ENCODE data around the gene ITM2B.
A peak's percentile ranks its signal among the peaks of the same experiment; 100 is the strongest.

Gene ITM2B

GRCh38 chr13:48233046-48233888 lies at the start of gene ITM2B:
ITM2B (plus strand) TSS chr13:48233206; CDS start chr13:48233361, 155 bp downstream.
- H3K4me3 ChIP-seq (replicated peaks; ENCODE audit: low read depth, low read length): peak within 1 kb of the TSS; percentile 90
- peak; percentile 67 for DNase-seq (ENCODE audit: extremely low read depth, insufficient read length)
- TF ChIP-seq CTCF (IDR thresholded peaks at IDR 0.05; ENCODE audit: insufficient read depth, low read length, poor library complexity, severe bottlenecking): peak; percentile 20
- no peaks in the 10 kb centered on the region; the same call in 1 of the 2 replicates for H3K36me3 ChIP-seq (ENCODE audit: control insufficient read depth, insufficient read depth, low read length)
- no peaks in the 10 kb centered on the region; the same call in none of the 2 replicates for H3K27me3 ChIP-seq (replicated peaks; ENCODE audit: control insufficient read depth, insufficient read depth, low read length)

GRCh38 chr13:48184260-48184659 lies 48.7 kb upstream of the ITM2B start:
- DNase-seq (ENCODE audit: extremely low read depth, insufficient read length): no peak

GRCh38 chr13:48185018-48185417 lies 48.0 kb upstream of the ITM2B start:
- TF ChIP-seq CTCF (IDR thresholded peaks at IDR 0.05; ENCODE audit: insufficient read depth, low read length, poor library complexity, severe bottlenecking): no peak
- no peak for DNase-seq (ENCODE audit: extremely low read depth, insufficient read length)
- no peaks in the 10 kb centered on the region for H3K36me3 ChIP-seq (ENCODE audit: control insufficient read depth, insufficient read depth, low read length)
- no peaks in the 10 kb centered on the region for H3K27me3 ChIP-seq (replicated peaks; ENCODE audit: control insufficient read depth, insufficient read depth, low read length)
- H3K4me3 ChIP-seq (replicated peaks; ENCODE audit: low read depth, low read length): no peak overlapping the region

More at GRCh38 chr13:48184260-48184659, 48.7 kb upstream of the ITM2B start:
- H3K4me3 ChIP-seq (replicated peaks; ENCODE audit: low read depth, low read length): no peak overlapping the region
- H3K27me3 ChIP-seq (replicated peaks; ENCODE audit: control insufficient read depth, insufficient read depth, low read length): no peaks in the 10 kb centered on the region
- no peak for TF ChIP-seq CTCF (IDR thresholded peaks at IDR 0.05; ENCODE audit: insufficient read depth, low read length, poor library complexity, severe bottlenecking)
- H3K36me3 ChIP-seq (ENCODE audit: control insufficient read depth, insufficient read depth, low read length): no peaks in the 10 kb centered on the region

- H3K27me3 ChIP-seq (replicated peaks; ENCODE audit: control insufficient read depth, insufficient read depth, low read length): no peaks in the 10 kb centered on the region
- no peak for DNase-seq (ENCODE audit: extremely low read depth, insufficient read length)
- no peak for TF ChIP-seq CTCF (IDR thresholded peaks at IDR 0.05; ENCODE audit: insufficient read depth, low read length, poor library complexity, severe bottlenecking)
- no peaks in the 10 kb centered on the region for H3K36me3 ChIP-seq (ENCODE audit: control insufficient read depth, insufficient read depth, low read length)
- no peak overlapping the region for H3K4me3 ChIP-seq (replicated peaks; ENCODE audit: low read depth, low read length)
These were observed 46.3 kb upstream of the ITM2B start for GRCh38 chr13:48186722-48187121.

GRCh38 chr13:48188131-48188530 lies 44.9 kb upstream of the ITM2B start:
- no peaks in the 10 kb centered on the region for H3K36me3 ChIP-seq (ENCODE audit: control insufficient read depth, insufficient read depth, low read length)
- no peak for TF ChIP-seq CTCF (IDR thresholded peaks at IDR 0.05; ENCODE audit: insufficient read depth, low read length, poor library complexity, severe bottlenecking)
- DNase-seq (ENCODE audit: extremely low read depth, insufficient read length): no peak
- H3K27me3 ChIP-seq (replicated peaks; ENCODE audit: control insufficient read depth, insufficient read depth, low read length): no peaks in the 10 kb centered on the region
- H3K4me3 ChIP-seq (replicated peaks; ENCODE audit: low read depth, low read length): no peak overlapping the region
